GM18861 (cell line): ENCODE data around the gene ENOPH1.

Experiments used
- ATAC-seq: cut with Tn5 transposase; IDR thresholded peaks from one replicate; pipeline ENCODE4 v1.9.1; 2021; ENCODE audit not compliant: unreplicated experiment

Gene ENOPH1

DNA sequence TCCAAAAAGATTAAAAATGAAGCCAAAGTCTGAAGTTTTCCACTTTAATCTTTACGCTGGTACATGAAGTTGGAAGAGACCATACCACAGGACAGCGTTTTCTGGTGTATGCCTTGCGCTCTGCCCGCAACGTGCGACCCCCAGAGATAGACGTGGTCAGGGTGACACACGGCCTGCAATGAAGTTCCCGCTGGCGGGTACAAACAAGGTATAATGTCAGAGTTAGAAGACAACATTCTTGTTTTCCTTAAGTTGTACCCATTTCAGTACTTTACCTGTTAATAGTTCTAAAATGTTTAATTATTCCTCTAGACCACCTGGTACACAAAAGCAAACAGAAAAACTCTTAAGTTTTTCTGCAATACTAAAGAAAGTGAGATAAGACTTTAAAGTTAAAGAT is 4.9 kb upstream of the ENOPH1 start:
- no peak for ATAC-seq

DNA sequence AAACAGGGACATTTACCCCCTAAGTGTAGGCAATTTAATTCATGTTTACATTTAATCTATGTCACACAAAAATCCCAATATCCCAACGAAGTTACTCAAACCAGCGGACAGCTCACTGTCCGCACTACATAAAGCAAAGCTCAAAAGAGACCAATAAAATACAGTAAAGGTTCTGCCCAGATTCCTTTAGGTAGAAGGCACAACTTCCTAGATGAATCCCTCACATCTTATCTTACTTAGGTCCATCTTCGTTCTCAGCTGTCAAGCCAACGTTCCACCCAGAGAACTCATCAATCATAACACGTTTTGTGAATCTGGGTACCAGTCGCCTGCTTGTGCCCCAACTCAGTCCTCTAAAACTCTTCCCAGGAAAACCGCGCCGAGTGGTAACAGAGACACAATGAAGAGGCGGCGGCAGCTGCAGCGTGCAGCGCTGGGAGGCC is 1.8 kb upstream of the ENOPH1 start:
- ATAC-seq = no peak

DNA sequence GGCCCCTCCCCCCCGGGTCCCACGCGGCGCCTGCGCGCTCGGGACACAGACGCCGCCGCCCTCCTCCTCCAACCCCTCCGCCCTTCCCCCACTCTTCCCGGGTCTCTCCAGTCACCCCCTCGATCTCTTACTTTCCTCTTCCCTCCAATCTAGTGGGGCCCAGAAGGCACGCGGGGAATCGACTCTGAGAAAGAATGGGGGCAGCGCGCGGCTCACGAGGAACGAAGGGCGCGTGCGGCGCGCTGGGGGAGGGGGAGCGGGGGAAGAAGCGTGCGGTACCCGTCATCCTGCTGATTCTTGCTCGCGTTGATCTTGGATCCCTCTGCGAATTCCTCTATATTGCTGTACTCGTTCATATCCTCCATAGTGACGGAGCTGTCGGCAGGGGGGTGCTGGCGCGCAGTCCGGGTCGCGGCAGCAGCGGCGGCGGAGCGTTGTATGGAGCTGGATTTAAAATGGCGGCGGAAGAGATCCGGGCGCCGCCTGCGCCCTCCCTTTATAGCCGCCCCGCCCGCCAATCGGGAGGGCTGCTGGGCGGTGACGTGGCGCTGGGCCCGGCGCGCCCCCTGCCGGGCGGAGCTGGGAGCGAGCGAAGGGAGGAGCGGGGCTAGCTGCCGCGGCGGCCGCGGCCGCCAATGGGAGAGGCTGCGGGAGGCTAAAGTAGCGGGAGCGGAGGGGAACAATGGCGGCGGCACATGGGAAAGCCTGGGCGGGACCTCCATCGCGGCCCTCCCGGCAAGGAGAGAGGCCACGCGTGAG is 1.2 kb upstream of the ENOPH1 start:
- ATAC-seq = peak; percentile 49

- no peak for ATAC-seq
These were observed 630 bp upstream of the ENOPH1 start for GRCh38 chr4:82429728-82430192.

DNA sequence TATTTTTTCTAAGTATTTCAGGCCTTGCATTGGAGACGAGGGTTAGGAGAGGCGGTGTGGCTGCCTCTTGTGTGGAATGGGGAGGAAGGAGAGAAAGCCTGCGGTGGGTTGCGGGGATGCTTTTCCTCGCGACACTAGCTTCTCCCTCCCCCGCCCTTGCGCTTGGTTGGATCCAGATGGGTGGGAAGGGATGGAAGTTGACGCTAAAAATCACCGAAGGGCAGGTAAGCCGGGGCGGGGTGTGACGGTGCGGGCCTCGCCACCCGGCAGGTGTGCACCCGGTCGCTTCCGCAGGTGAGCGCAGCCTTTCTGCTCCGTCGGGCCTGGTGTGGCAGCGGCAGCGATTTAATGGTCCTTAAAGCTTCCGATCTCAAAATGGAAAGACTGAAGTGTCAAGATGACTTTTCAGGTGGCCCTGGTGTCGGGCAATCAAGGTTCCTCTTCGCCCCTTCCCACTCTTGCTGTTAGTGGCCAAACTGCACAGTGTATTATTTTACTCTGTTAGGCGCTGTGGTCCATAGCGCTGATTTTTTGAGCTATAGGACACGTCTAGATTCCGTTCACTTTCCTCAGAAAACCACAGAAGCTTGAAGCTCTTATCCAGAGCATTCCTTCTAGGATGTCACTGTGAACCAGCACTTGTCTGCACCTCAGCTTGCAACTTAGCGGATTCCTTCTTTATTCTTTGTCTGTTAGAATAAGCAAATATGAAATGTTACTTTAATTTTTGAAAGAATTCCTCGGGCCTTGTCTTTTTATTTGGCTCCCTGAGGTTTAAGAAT is 765 bp downstream of the ENOPH1 start:
- no peak for ATAC-seq

GRCh38 chr4:82431831-82432230 is 1.4 kb downstream of the ENOPH1 start:
- no peak for ATAC-seq

GRCh38 chr4:82432596-82432995 is 2.2 kb downstream of the ENOPH1 start:
- no peak for ATAC-seq

GRCh38 chr4:82433791-82434190 is 3.4 kb downstream of the ENOPH1 start:
- no peak for ATAC-seq

- no peak for ATAC-seq
These were observed 4.6 kb downstream of the ENOPH1 start for GRCh38 chr4:82434949-82435348.

DNA sequence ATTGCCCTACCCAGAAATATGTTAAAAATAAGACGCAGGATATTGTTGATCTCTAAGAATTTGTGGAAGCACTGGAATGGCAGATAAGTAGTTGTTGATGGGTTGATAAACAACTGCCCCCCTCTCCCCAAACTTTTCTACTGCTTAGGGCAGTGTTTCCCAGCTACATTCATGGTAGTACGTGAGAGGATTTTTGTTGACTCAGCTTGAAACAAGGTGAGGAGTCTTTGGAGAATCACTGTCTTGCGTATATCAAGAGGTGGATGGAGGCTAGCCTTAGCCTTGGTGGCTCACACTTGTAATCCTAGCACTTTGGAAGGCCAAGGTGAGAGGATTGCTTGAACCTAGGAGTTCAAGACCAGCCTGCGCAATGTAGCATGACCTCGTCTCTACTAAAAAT is 5.7 kb downstream of the ENOPH1 start:
- no peak for ATAC-seq

GRCh38 chr4:82436780-82437179 is 6.4 kb downstream of the ENOPH1 start:
- no peak for ATAC-seq

DNA sequence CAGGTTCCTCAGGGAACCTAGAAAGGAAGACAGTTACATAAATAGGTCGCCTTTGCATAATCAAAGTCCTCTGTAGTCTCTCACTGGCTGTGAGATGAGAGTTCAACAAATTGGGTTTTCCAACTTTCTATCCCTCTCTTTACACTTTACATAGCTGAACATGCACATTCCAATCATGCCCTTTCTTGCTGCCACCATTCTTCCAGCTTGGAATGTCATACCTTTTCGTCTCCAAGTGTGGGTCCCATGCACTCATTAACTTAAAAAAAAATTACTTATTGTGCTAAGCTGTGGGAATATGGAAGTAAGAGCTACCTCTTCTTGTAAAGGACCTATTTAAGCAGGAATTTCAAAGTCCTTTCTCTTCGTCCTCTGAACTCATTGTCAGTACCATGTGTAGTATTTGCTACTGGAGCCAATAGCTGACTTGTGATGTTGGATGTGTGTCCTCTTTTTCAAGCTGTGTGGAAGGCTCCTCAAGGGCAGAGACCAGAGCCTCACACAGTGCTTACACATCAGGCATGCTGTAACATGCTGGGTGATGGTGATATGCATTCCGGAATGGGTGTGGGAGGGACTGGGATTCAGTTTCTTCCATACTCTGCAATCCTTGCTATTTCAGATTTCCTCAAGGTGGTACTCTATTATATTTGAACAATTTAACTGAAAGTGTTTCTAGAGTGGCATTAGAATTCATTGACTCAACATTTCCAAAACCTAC is 7.1 kb downstream of the ENOPH1 start:
- ATAC-seq = no peak

DNA sequence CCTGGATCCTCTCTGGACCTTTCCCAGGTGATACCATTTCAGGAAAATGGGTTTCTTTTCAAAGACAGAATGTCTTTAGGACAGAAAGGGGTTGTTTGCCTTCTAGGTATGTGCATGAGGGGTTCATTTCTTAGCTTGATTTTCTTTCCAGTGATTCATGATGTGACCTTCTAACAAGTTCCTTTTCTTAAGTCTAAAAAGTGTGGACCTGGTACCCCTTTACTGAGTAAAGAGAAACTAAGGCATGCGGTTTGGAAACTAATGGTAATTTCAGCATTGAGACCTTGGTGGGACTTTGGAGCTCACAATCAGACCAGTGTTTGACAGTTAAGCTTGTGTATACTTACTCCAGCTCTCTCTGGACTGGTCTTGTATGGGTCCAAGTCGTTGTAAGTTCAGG is 8.7 kb downstream of the ENOPH1 start:
- no peak for ATAC-seq

DNA sequence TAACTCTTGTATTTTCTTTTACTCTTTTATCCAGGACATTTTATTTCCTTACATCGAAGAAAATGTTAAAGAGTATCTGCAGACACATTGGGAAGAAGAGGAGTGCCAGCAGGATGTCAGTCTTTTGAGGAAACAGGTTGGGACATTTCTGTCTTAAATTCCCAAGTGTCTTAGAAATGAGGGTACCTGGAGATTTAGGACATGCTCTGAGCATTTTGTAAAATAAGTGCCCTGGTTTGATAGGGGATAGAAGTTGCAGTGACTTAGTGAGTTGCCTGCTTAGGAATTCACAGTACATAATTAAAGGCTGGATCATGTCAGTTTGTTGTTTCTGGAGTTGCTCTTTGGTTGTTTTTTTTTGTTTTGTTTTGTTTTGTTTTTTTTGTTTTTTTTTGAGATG is 17.5 kb downstream of the ENOPH1 start:
- ATAC-seq = no peak

GRCh38 chr4:82450966-82451755 is 20.8 kb downstream of the ENOPH1 start:
- no peak for ATAC-seq

- no peak for ATAC-seq
These were observed 21.6 kb downstream of the ENOPH1 start for GRCh38 chr4:82452026-82452425.

- ATAC-seq = no peak
These were observed 26.9 kb downstream of the ENOPH1 start for GRCh38 chr4:82457266-82457665.

GRCh38 chr4:82458729-82459128 is 28.3 kb downstream of the ENOPH1 start:
- no peak for ATAC-seq

DNA sequence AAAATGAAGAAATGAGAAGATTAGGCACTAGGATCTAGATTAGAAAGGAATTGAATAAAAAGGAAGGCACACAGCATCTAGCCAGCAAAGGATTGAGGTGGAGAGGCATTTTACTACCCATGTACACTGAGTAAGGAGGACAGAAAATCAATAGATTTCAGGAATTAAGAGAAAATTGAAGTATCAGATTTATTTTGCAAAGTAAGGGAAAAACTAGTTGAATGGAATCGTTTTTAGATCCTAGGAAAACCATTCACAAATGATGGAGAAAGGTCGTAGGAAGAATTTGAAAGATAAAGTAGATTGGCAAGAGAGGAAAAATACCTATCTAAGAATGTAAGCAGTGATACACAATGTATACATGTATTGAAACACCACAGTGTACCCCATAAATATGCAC is 31.3 kb downstream of the ENOPH1 start:
- no peak for ATAC-seq

DNA sequence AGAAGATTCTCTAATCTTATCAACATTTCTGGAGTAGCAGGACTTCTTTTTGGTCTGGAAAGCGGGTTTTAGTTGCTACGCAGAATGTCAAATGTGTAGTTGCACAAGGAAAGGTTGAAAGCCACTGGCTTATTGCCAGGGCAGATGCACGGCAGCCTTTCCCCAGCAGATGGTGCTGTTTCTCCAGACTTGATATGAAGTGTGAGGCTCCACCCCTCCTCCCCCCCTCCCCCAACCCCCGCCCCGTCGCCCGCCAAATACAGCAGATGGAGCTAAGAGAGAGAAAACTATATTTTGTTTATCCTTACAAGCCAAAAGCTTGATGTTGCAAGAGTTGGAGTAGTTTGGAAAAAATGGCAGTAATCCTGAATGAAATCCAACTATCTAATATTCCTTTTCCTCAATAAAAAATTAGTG is 32.0 kb downstream of the ENOPH1 start:
- peak; percentile 85 for ATAC-seq

DNA sequence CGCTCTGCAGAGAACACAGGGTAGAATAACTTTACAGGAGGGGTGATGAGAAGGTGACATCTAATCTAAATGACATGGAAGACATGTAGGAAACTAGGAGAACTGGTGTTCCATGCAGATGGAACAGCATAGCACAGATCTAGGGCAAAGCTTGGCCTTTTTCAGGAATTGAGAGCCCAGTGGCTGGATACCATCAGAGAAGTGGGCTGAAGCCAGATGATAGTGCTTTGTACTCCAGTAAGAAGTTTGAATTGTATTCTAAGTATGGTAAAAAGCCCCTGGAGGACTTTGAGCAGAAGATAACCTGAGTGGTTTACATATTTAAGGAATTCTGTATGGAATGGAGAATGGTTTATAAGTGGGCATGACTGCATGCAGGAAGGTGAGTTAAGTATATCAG is 32.8 kb downstream of the ENOPH1 start:
- ATAC-seq = no peak
